IMR-90 (cell line): Measurements from ENCODE around the gene DHRS7B. TPM values are rescaled to one million over a fixed set of nuclear protein-coding genes. Genes with fewer than 3 reads are reported as not detected.

Source experiments
- ATAC-seq: fragments of 200-7000 bp; cut with Tn5 transposase; 2 replicates; pipeline ENCODE4 v1.9.1; 2020; ENCODE audit warnings: low read depth, mild to moderate bottlenecking, moderate library complexity
- BruUV-seq: library from RNA; stranded (reverse); fragments of 400-500 nt; replicated peaks from 2 replicates; lab custom pipeline; 2021; lab: Mats Ljungman, UMichigan
- CTCF ChIA-PET: fragments of 300-600 bp; formaldehyde crosslinking; extraction: SDS; loops from one replicate; lab custom pipeline; 2021; ENCODE audit warnings: antibody characterized with exemption; lab: Yijun Ruan, JAX
- POLR2A ChIA-PET: fragments of 300-600 bp; sonication (Branson Sonifier 250); formaldehyde crosslinking; loops from one replicate; lab custom pipeline; 2022; ENCODE audit warnings: antibody characterized with exemption; ENCODE audit not compliant: unreplicated experiment; lab: Charles Lee
- DNase-seq: peaks from one replicate; pipeline ENCODE4 v3.0.0; 2013
- H2AFZ ChIP-seq: replicated peaks from 2 replicates; pipeline ENCODE3; 2013; ENCODE audit warnings: low read length, mild to moderate bottlenecking; ENCODE audit not compliant: poor library complexity
- H2AK5ac ChIP-seq: 2 replicates; pipeline ENCODE4 v1.6.1; 2013; ENCODE audit warnings: low read depth, low read length, inconsistent platforms
- H2AK9ac ChIP-seq: replicated peaks from 2 replicates; pipeline ENCODE3; 2013; ENCODE audit warnings: mild to moderate bottlenecking, low read depth, low read length, moderate library complexity; ENCODE audit not compliant: poor library complexity
- H2BK120ac ChIP-seq: 2 replicates; pipeline ENCODE4 v1.6.1; 2013; ENCODE audit warnings: low read depth, low read length, inconsistent platforms
- H2BK15ac ChIP-seq: 3 replicates; pipeline ENCODE4 v1.6.1; 2013; ENCODE audit warnings: low read depth, low read length, inconsistent platforms
- H2BK20ac ChIP-seq: 2 replicates; pipeline ENCODE4 v1.6.1; 2013; ENCODE audit warnings: low read depth, mild to moderate bottlenecking, inconsistent platforms, low read length, moderate library complexity
- H2BK5ac ChIP-seq: 2 replicates; pipeline ENCODE4 v1.6.1; 2013; ENCODE audit warnings: mild to moderate bottlenecking, low read depth, low read length, inconsistent platforms; ENCODE audit not compliant: poor library complexity, severe bottlenecking
- H3K14ac ChIP-seq: replicated peaks from 2 replicates; pipeline ENCODE4 v1.6.1; 2013; ENCODE audit warnings: low read depth, low read length, inconsistent platforms
- H3K18ac ChIP-seq: 2 replicates; pipeline ENCODE4 v1.6.1; 2013; ENCODE audit warnings: low read depth, low read length, control low read depth
- H3K23ac ChIP-seq: 2 replicates; pipeline ENCODE4 v1.6.1; 2013; ENCODE audit warnings: low read depth, low read length, inconsistent platforms
- H3K27ac ChIP-seq: 2 replicates; pipeline ENCODE4 v1.5.1; 2013; ENCODE audit warnings: mild to moderate bottlenecking, control low read depth, low read length; ENCODE audit not compliant: insufficient read depth
- H3K27me3 ChIP-seq: 2 replicates; pipeline ENCODE4 v1.6.1; 2013; ENCODE audit warnings: low read length; ENCODE audit not compliant: control insufficient read depth, insufficient read depth
- H3K36me3 ChIP-seq: 2 replicates; pipeline ENCODE4 v1.6.1; 2013; ENCODE audit warnings: low read length, mixed read lengths; ENCODE audit not compliant: control insufficient read depth, insufficient read depth
- H3K4ac ChIP-seq: 2 replicates; pipeline ENCODE4 v1.6.1; 2013; ENCODE audit warnings: low read depth, low read length, inconsistent platforms
- H3K4me1 ChIP-seq: 2 replicates; pipeline ENCODE4 v1.6.1; 2013; ENCODE audit warnings: low read length, mixed read lengths; ENCODE audit not compliant: control insufficient read depth, insufficient read depth
- H3K4me2 ChIP-seq: 2 replicates; pipeline ENCODE4 v1.6.1; 2013; ENCODE audit warnings: low read depth, mild to moderate bottlenecking, control low read depth, low read length, moderate library complexity
- H3K4me3 ChIP-seq: 2 replicates; pipeline ENCODE4 v1.5.1; 2013; ENCODE audit warnings: low read depth, mild to moderate bottlenecking, control low read depth, low read length, moderate library complexity; ENCODE audit not compliant: insufficient read depth
- H3K56ac ChIP-seq: 2 replicates; pipeline ENCODE4 v1.6.1; 2013; ENCODE audit warnings: low read length, inconsistent platforms; ENCODE audit not compliant: insufficient read depth; ENCODE audit errors: extremely low read depth
- H3K79me1 ChIP-seq, 2 experiments: 2 replicates each; pipeline ENCODE4 v1.6.1; 2013; ENCODE audit warnings: low read length in 2 of 2, inconsistent platforms in 1 of 2, low read depth in 1 of 2
- H3K9ac ChIP-seq: 2 replicates; pipeline ENCODE4 v1.6.1; 2013; ENCODE audit warnings: low read depth, low read length, control low read depth
- H3K9me1 ChIP-seq: 2 replicates; pipeline ENCODE4 v1.6.1; 2013; ENCODE audit warnings: low read length, inconsistent platforms; ENCODE audit not compliant: insufficient read depth
- H3K9me3 ChIP-seq: 2 replicates; pipeline ENCODE4 v1.6.1; 2013; ENCODE audit warnings: low read length; ENCODE audit not compliant: control insufficient read depth, insufficient read depth
- H4K20me1 ChIP-seq: 2 replicates; pipeline ENCODE4 v1.6.1; 2013; ENCODE audit warnings: low read length, inconsistent platforms; ENCODE audit not compliant: insufficient read depth
- H4K5ac ChIP-seq: 2 replicates; pipeline ENCODE4 v1.6.1; 2013; ENCODE audit warnings: mild to moderate bottlenecking, low read depth, low read length, control low read depth
- H4K8ac ChIP-seq, 2 experiments: 2 replicates each; pipeline ENCODE4 v1.6.1; 2013; ENCODE audit warnings: low read depth in 2 of 2, low read length in 2 of 2, control low read depth in 1 of 2, inconsistent platforms in 1 of 2
- H4K91ac ChIP-seq: 2 replicates; pipeline ENCODE4 v1.6.1; 2013; ENCODE audit warnings: low read depth, low read length, inconsistent platforms; ENCODE audit not compliant: insufficient read depth
- BHLHE40 ChIP-seq: fragments of 150-350 bp; IDR thresholded peaks from 2 replicates; pipeline ENCODE4 v1.6.1; 2016; ENCODE audit warnings: mild to moderate bottlenecking, low read depth, low read length
- CEBPB ChIP-seq: IDR thresholded peaks from 2 replicates; pipeline ENCODE4 v1.6.1; 2012; ENCODE audit warnings: low read depth, low read length, improper control_type of control experiment
- CHD1 ChIP-seq: IDR thresholded peaks from 2 replicates; pipeline ENCODE4 v1.6.1; 2012; ENCODE audit warnings: low read depth, low read length, improper control_type of control experiment
- CTCF ChIP-seq: conservative IDR thresholded peaks from 2 replicates; pipeline ENCODE4 v1.5.1; 2012; ENCODE audit warnings: mild to moderate bottlenecking, low read depth, low read length, improper control_type of control experiment
- ELK1 ChIP-seq: fragments of 150-350 bp; IDR thresholded peaks from 2 replicates; pipeline ENCODE4 v1.6.1; 2016; ENCODE audit warnings: low read depth, mild to moderate bottlenecking, low read length, moderate library complexity, borderline replicate concordance
- MAZ ChIP-seq: IDR thresholded peaks from 2 replicates; pipeline ENCODE4 v1.6.1; 2012; ENCODE audit warnings: low read depth, mild to moderate bottlenecking, low read length, improper control_type of control experiment, moderate library complexity, borderline replicate concordance
- POLR2A ChIP-seq: IDR thresholded peaks from 2 replicates; pipeline ENCODE4 v1.6.1; 2012; ENCODE audit warnings: mild to moderate bottlenecking, low read depth, low read length
- RAD21 ChIP-seq: IDR thresholded peaks from 2 replicates; pipeline ENCODE4 v1.6.1; 2012; ENCODE audit warnings: low read length, improper control_type of control experiment
- RCOR1 ChIP-seq: IDR thresholded peaks from 2 replicates; pipeline ENCODE4 v1.6.1; 2012; ENCODE audit warnings: mild to moderate bottlenecking, low read length, improper control_type of control experiment; ENCODE audit not compliant: insufficient replicate concordance
- RFX5 ChIP-seq: IDR thresholded peaks from 2 replicates; pipeline ENCODE4 v1.8.0; 2012; ENCODE audit warnings: low read depth, mild to moderate bottlenecking, low read length, moderate library complexity
- SMC3 ChIP-seq: fragments of 150-350 bp; IDR thresholded peaks from 2 replicates; pipeline ENCODE4 v1.6.1; 2016; ENCODE audit warnings: low read depth, mild to moderate bottlenecking, antibody characterized with exemption, low read length, moderate library complexity
- WGBS, 2 experiments: methylation state at CpG; one replicate each; pipeline versions ENCODE4 v1.1.5 to v1.1.7; 2013; ENCODE audit warnings: missing lambda C conversion rate in 2 of 2; ENCODE audit not compliant: insufficient read length in 1 of 2; ENCODE audit errors: extremely low coverage in 2 of 2; 5-methylcytosine and 5-hydroxymethylcytosine counted together
- dilution Hi-C: fragments of 300-500 bp; cut with HindIII; formaldehyde crosslinking; loops from one replicate; pipeline ENCODE4 v1.14.3; 2018; ENCODE audit warnings: low sequenced_read_pairs; ENCODE audit not compliant: unreplicated experiment
- in situ Hi-C: fragments of 300-500 bp; cut with MboI; formaldehyde crosslinking; loops from 3 replicates; pipeline ENCODE4 v1.14.3; 2019; ENCODE audit warnings: low sequenced_read_pairs, inconsistent platforms, mixed read lengths
- intact Hi-C: fragments of 100-400 bp; cut with micrococcal nuclease; formaldehyde crosslinking; loops from 2 replicates; pipeline ENCODE4 v1.10.0; 2022
- polyA plus RNA-seq, 3 experiments: library from polyadenylated mRNA; depleted of rRNA; stranded (reverse); fragments of >200 nt; gene quantifications; 2 replicates each; pipeline ENCODE4 v1.2.3, GENCODE V29; 2012; ENCODE audit warnings: low replicate concordance in 1 of 3
- total RNA-seq: library from RNA; depleted of rRNA; stranded (reverse); fragments of >200 nt; gene quantifications from 2 replicates; pipeline ENCODE4 v1.2.3, GENCODE V29; 2012

DHRS7B gene
- total and polyA plus RNA-seq, 2 of the 4 experiments (the other 2 are of a cell fraction) = 24.4 to 34.4 TPM

GRCh38 chr17:21129023-21129681 is 2.4 kb downstream of the DHRS7B start (continued):
- TF ChIP-seq BHLHE40 = no peak

- Histone ChIP-seq H3K14ac (no peak overlapping the region), H2BK15ac (no peak overlapping the region), H4K91ac (no peak overlapping the region), H3K9me3 (no peaks in the 10 kb centered on the region), H3K4ac (no peak overlapping the region), H2AK9ac (no peak overlapping the region), H3K27me3 (no peaks in the 10 kb centered on the region), H4K20me1 (no peaks in the 10 kb centered on the region), H3K56ac (no peak overlapping the region), H2BK20ac (no peak overlapping the region), H2AK5ac (no peak overlapping the region), H3K18ac (no peak overlapping the region), H2BK120ac (no peak overlapping the region), H3K4me1 (no peaks in the 10 kb centered on the region), H3K79me1 (peaks cover 12 to 16% of the 10 kb centered on the region in 2 experiments), H4K5ac (no peak overlapping the region), H4K8ac (no peak overlapping the region), H3K36me3 (no peaks in the 10 kb centered on the region), H2AFZ (no peak overlapping the region), H3K27ac (no peak overlapping the region), H3K9ac (no peak overlapping the region), H3K4me3 (no peak overlapping the region), H3K9me1 (no peaks in the 10 kb centered on the region), H3K23ac (no peak overlapping the region), H3K4me2 (no peak overlapping the region), H2BK5ac (no peak overlapping the region)
- POLR2A ChIA-PET = no interaction called here
- ATAC-seq (no peak), DNase-seq (no peak)
- WGBS, 2 experiments = 80% methylated on average over 1 of the region's 4 CpGs; no CpG with 5 or more reads in 1 of the 2 experiments
- dilution Hi-C loops (no loop called here), in situ Hi-C loops (no loop called here), intact Hi-C loops (no loop called here)
- CTCF ChIA-PET = interaction anchor here (1.4 kb wide), 1 partner anchor 63 kb away, joined by 3 read pairs; no protein-coding TSS in a partner anchor
- no TSS peak for BruUV-seq
- no peak for TF ChIP-seq RFX5
- TF ChIP-seq BHLHE40 = no peak
- TF ChIP-seq RCOR1 = no peak
- TF ChIP-seq CEBPB = no peak
- TF ChIP-seq CHD1 = no peak
- TF ChIP-seq SMC3 = no peak
- no peak for TF ChIP-seq MAZ
- TF ChIP-seq CTCF = no peak
- TF ChIP-seq POLR2A = no peak
- TF ChIP-seq RAD21 = no peak
- TF ChIP-seq ELK1 = no peak
Observed at GRCh38 chr17:21131137-21131536, 4.4 kb downstream of the DHRS7B start.
